Breast epithelium (tissue), 4 donors: ENCODE results near the gene RAB13. TPM values are rescaled to one million over a fixed set of nuclear protein-coding genes. Genes with fewer than 3 reads are reported as not detected.

Experiments used
- DNase-seq, 2 donors: peaks; one replicate each; pipeline ENCODE4 v3.0.0-alpha.2; 2019; ENCODE audit warnings: low spot score in 2 of 2
- H3K27ac ChIP-seq, 2 donors: fragments of 200-600 bp; sonication (generic) in 1 of 2; one replicate each; pipeline ENCODE4 v1.5.1; 2016 to 2019; ENCODE audit warnings: mild to moderate bottlenecking in 1 of 2
- H3K27me3 ChIP-seq, 2 donors: fragments of 200-600 bp; sonication (generic) in 1 of 2; one replicate each; pipeline versions ENCODE4 v1.5.1 to v1.6.0; 2017 to 2019; ENCODE audit warnings: control low read depth in 1 of 2, mild to moderate bottlenecking in 1 of 2
- H3K36me3 ChIP-seq: fragments of 200-600 bp; one replicate; pipeline ENCODE4 v1.5.1; 2019
- H3K4me1 ChIP-seq, 2 donors: fragments of 200-600 bp; sonication (generic); one replicate each; pipeline ENCODE4 v1.5.1; 2016 to 2019; ENCODE audit warnings: control low read depth in 1 of 2
- H3K4me3 ChIP-seq, 3 donors: fragments of 200-600 bp; sonication (generic); 1 replicate in 2 of 3; 2 replicates in 1 of 3; pipeline ENCODE4 v1.5.1; 2016 to 2019; ENCODE audit warnings: mild to moderate bottlenecking in 3 of 3, moderate library complexity in 2 of 3
- H3K9me3 ChIP-seq, 2 donors: fragments of 200-600 bp; sonication (generic) in 1 of 2; one replicate each; pipeline ENCODE4 v1.5.1; 2016 to 2019; ENCODE audit warnings: control low read depth in 1 of 2
- POLR2A ChIP-seq: fragments of 450-650 bp; IDR thresholded peaks from one replicate; pipeline ENCODE4 v1.6.1; 2016; ENCODE audit warnings: antibody characterized with exemption, mild to moderate bottlenecking, moderate library complexity
- POLR2AphosphoS5 ChIP-seq, 3 donors: sonication (generic); formaldehyde crosslinking; IDR thresholded peaks; one replicate each; pipeline ENCODE4 v1.6.1; 2017; ENCODE audit warnings: antibody characterized with exemption in 3 of 3
- intact Hi-C: fragments of 100-400 bp; cut with DNase I; formaldehyde crosslinking; loops from one replicate; pipeline ENCODE4 v1.15.1; 2023; ENCODE audit warnings: low total_unique reads
- total RNA-seq, 3 donors: library from RNA; depleted of rRNA; stranded (reverse); fragments of >200 nt; gene quantifications; one replicate each; pipeline ENCODE4 v1.1.0, GENCODE V29; 2016
- TF ChIP-seq, protein P1 (sequence below), 3 donors: fragments of 450-650 bp; IDR thresholded peaks; one replicate each; pipeline ENCODE4 v1.5.1; 2016 to 2017; ENCODE audit warnings: antibody characterized with exemption in 3 of 3, mild to moderate bottlenecking in 3 of 3, moderate library complexity in 3 of 3

The RAB13 gene
- total RNA-seq, 3 donors from 2014 or later: 45.8 to 68.3 (median 62.6) TPM

- TF ChIP-seq, protein P1, sequence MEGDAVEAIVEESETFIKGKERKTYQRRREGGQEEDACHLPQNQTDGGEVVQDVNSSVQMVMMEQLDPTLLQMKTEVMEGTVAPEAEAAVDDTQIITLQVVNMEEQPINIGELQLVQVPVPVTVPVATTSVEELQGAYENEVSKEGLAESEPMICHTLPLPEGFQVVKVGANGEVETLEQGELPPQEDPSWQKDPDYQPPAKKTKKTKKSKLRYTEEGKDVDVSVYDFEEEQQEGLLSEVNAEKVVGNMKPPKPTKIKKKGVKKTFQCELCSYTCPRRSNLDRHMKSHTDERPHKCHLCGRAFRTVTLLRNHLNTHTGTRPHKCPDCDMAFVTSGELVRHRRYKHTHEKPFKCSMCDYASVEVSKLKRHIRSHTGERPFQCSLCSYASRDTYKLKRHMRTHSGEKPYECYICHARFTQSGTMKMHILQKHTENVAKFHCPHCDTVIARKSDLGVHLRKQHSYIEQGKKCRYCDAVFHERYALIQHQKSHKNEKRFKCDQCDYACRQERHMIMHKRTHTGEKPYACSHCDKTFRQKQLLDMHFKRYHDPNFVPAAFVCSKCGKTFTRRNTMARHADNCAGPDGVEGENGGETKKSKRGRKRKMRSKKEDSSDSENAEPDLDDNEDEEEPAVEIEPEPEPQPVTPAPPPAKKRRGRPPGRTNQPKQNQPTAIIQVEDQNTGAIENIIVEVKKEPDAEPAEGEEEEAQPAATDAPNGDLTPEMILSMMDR (IDR thresholded peaks at IDR 0.05): no peak
- no peak for TF ChIP-seq POLR2A
- TF ChIP-seq POLR2AphosphoS5 (IDR thresholded peaks at IDR 0.05): no peak
- Histone ChIP-seq H3K4me3 (peak overlapping the region; percentile 58 to 72 (median 66)), H3K27ac (peak overlapping the region; percentile 83 to 88), H3K27me3 (no peaks in the 10 kb centered on the region), H3K36me3 (no peaks in the 10 kb centered on the region), H3K4me1 (peaks cover 0 to 18% of the 10 kb centered on the region in 2 donors), H3K9me3 (no peaks in the 10 kb centered on the region)
- no peak for DNase-seq
- intact Hi-C loops: no loop called here
Observed at GRCh38 chr1:153968408-153968807, 17.7 kb downstream of the RAB13 start.

GRCh38 chr1:153968000-153968363, 18.2 kb downstream of the RAB13 start:
- Histone ChIP-seq H3K36me3 (no peaks in the 10 kb centered on the region), H3K9me3 (no peaks in the 10 kb centered on the region), H3K4me3 (peak overlapping the region; percentile 58 to 72 (median 66)), H3K27ac (peak overlapping the region; percentile 83 to 88), H3K4me1 (peaks cover 0 to 18% of the 10 kb centered on the region in 2 donors), H3K27me3 (no peaks in the 10 kb centered on the region)
- TF ChIP-seq POLR2AphosphoS5 (IDR thresholded peaks at IDR 0.05) (no peak), POLR2A (peak; percentile 31)
- intact Hi-C loops: no loop called here
- peak; percentile 72 to 85 for DNase-seq

DNA sequence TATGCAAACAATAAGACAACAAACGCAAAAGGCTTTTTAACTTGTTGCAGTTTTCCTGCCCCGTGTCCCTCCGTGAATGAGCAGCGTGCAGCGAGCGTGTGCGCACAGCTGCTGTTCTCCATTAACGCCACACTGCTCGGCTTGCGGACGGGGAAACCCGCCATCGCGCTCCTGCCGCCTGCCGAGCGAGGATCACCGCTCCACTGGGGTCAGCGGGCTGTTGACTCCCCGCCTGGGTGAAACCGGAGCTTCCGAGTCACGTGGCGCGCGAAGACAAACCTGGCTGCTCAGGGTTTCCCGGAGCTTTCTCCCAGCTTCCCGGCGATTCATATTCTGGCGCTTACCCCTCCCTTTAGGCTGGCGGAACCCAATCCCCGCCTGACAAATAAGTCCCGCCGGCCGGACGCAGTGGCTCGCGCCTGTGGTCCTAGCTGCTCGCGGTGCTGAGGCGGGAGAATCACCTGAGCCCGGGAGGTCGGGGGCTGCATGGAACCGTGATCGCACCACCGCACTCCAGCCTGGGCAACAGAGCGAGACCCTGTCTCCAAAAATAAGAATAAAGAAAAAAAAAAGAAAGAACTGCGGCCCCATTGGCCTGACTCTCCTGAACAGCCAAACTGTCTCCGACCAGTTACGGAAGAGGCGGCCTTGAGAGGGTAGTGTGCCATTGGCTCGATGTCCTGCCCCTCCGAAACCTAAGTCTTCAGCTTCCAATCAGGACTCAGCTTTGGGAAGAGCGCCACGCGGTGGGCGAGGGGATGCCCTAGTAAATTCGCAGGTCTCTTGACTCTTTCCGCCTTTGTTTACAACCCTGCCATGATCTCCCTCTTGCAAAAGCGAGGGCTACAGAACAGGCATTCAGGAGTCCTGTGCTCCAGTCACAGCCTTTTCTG, 18.8 kb downstream of the RAB13 start, which contains the start of gene CREB3L4:
TSS of gene CREB3L4 (plus strand) at position 796 of the 893 bp plus-strand sequence. CDS start 624 bp downstream, outside the sequence.
- Histone ChIP-seq H3K27me3 (no peaks in the 10 kb centered on the region), H3K4me1 (peaks cover 0 to 18% of the 10 kb centered on the region in 2 donors), H3K36me3 (no peaks in the 10 kb centered on the region), H3K27ac (peak within 1 kb of the TSS; percentile 83 to 88), H3K9me3 (no peaks in the 10 kb centered on the region), H3K4me3 (peak within 1 kb of the TSS; percentile 58 to 72 (median 66))
- intact Hi-C loops: no loop called here
- DNase-seq: peak; percentile 91 to 93
- peak; percentile 65 to 90 (median 74) for TF ChIP-seq POLR2AphosphoS5 (IDR thresholded peaks at IDR 0.05)
- TF ChIP-seq, protein P1 (IDR thresholded peaks at IDR 0.05): peak in 2 of 3 donors; percentile 25 to 41
- peak; percentile 77 for TF ChIP-seq POLR2A

DNA sequence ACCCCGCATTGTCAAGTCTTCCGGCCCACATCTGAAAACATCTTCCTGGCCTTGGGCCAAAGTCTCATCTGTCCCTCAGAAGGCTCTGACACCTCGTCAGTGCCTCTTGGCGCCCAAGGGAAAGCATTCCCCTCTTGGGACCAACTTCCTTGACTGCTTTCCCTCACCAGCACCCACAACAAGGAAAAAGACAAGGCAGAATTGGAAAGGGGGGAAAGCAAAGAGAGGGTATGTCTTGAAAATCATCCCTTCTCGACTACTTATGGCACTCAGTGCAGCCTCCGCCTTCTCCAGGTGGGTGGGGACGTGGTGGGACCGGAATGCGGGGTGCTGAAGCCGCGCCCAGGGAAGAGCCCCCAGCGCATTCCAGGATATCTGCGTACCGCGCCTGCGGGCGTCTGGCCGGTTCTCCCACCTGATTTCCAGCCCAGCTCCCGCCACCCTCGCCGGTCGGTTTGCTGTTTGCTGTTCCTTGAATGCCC, 22.2 kb downstream of the RAB13 start:
- Histone ChIP-seq H3K9me3 (no peaks in the 10 kb centered on the region), H3K27ac (peak overlapping the region; percentile 95 to 98), H3K4me1 (peaks cover 0 to 20% of the 10 kb centered on the region in 2 donors), H3K4me3 (peak overlapping the region; percentile 59 to 85 (median 63)), H3K27me3 (no peaks in the 10 kb centered on the region), H3K36me3 (no peaks in the 10 kb centered on the region)
- TF ChIP-seq, protein P1 (IDR thresholded peaks at IDR 0.05): peak in 1 of 3 donors; percentile 4
- TF ChIP-seq POLR2AphosphoS5 (IDR thresholded peaks at IDR 0.05) (no peak), POLR2A (no peak)
- DNase-seq: peak; percentile 70 to 86
- intact Hi-C loops: no loop called here

GRCh38 chr1:153963030-153963849, 22.9 kb downstream of the RAB13 start, which contains the start of gene SLC39A1:
SLC39A1 (minus strand) TSS chr1:153963537; CDS start chr1:153962715, 822 bp downstream.
- intact Hi-C loops: no loop called here
- Histone ChIP-seq H3K4me3 (peak within 1 kb of the TSS; percentile 59 to 85 (median 63)), H3K27me3 (no peaks in the 10 kb centered on the region), H3K27ac (peak within 1 kb of the TSS; percentile 95 to 98), H3K9me3 (no peaks in the 10 kb centered on the region), H3K4me1 (peaks cover 0 to 14% of the 10 kb centered on the region in 2 donors), H3K36me3 (no peaks in the 10 kb centered on the region)
- TF ChIP-seq POLR2A: peak; percentile 46
- peak; percentile 56 to 70 (median 58) for TF ChIP-seq POLR2AphosphoS5 (IDR thresholded peaks at IDR 0.05)
- TF ChIP-seq, protein P1 (IDR thresholded peaks at IDR 0.05): peak in 1 of 3 donors; percentile 7
- peak; percentile 99 for DNase-seq
